OCI-LY1 (cell line): Measurements from ENCODE around the gene GFI1B.

Experiments used
- EZH2 ChIP-seq: fragments of 200-600 bp; sonication (generic), shearing (Covaris generic); IDR thresholded peaks from 2 replicates; pipeline ENCODE4 v1.8.0; 2017; ENCODE audit warnings: borderline replicate concordance, mixed run types, mild to moderate bottlenecking, antibody characterized with exemption, low read length, moderate library complexity, mixed read lengths
- TF ChIP-seq, protein P1 (sequence below): fragments of 200-600 bp; sonication (generic), shearing (Covaris generic); IDR thresholded peaks from 2 replicates; pipeline ENCODE4 v1.5.1; 2017; ENCODE audit warnings: mild to moderate bottlenecking, antibody characterized with exemption, low read length, moderate library complexity, mixed read lengths

- TF ChIP-seq, protein P1, sequence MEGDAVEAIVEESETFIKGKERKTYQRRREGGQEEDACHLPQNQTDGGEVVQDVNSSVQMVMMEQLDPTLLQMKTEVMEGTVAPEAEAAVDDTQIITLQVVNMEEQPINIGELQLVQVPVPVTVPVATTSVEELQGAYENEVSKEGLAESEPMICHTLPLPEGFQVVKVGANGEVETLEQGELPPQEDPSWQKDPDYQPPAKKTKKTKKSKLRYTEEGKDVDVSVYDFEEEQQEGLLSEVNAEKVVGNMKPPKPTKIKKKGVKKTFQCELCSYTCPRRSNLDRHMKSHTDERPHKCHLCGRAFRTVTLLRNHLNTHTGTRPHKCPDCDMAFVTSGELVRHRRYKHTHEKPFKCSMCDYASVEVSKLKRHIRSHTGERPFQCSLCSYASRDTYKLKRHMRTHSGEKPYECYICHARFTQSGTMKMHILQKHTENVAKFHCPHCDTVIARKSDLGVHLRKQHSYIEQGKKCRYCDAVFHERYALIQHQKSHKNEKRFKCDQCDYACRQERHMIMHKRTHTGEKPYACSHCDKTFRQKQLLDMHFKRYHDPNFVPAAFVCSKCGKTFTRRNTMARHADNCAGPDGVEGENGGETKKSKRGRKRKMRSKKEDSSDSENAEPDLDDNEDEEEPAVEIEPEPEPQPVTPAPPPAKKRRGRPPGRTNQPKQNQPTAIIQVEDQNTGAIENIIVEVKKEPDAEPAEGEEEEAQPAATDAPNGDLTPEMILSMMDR = no peak
- no peak for TF ChIP-seq EZH2
Observed at GRCh38 chr9:133031130-133031422, 52.6 kb downstream of the GFI1B start.
